Progenitor cell of endocrine pancreas (in vitro differentiated cells): Measurements from ENCODE around the gene RP2. TPM values are rescaled to one million over a fixed set of nuclear protein-coding genes. Genes with fewer than 3 reads are reported as not detected.

Experiments used
- DNase-seq: peaks from one replicate; pipeline ENCODE4 v3.0.0; 2021; ENCODE audit warnings: low spot score; ENCODE audit not compliant: unreplicated experiment
- H3K27ac Mint-ChIP-seq: 2 replicates; pipeline ENCODE4 v1.8.0; 2021; ENCODE audit warnings: mild to moderate bottlenecking, moderate library complexity, mixed read lengths
- H3K27me3 Mint-ChIP-seq: 2 replicates; pipeline ENCODE4 v1.8.0; 2021; ENCODE audit warnings: mixed read lengths
- H3K36me3 Mint-ChIP-seq: 2 replicates; pipeline ENCODE4 v1.8.0; 2022; ENCODE audit warnings: mixed read lengths; ENCODE audit not compliant: insufficient read depth
- H3K4me1 Mint-ChIP-seq: 2 replicates; pipeline ENCODE4 v1.8.0; 2021; ENCODE audit warnings: low read depth, mixed read lengths
- H3K4me3 Mint-ChIP-seq: 2 replicates; pipeline ENCODE4 v1.8.0; 2021; ENCODE audit warnings: low read depth, mild to moderate bottlenecking, moderate library complexity, mixed read lengths
- H3K9me3 Mint-ChIP-seq: 2 replicates; pipeline ENCODE4 v1.8.0; 2021; ENCODE audit warnings: low read depth, mixed read lengths
- total RNA-seq: library from RNA; stranded (reverse); gene quantifications from 2 replicates; pipeline ENCODE4 v1.2.1, GENCODE V29; 2021
- TF ChIP-seq, protein P1 (sequence below): fragments of 200-600 bp; sonication (generic); IDR thresholded peaks from one replicate; pipeline ENCODE4 v1.5.0; 2021; ENCODE audit warnings: antibody characterized with exemption, mild to moderate bottlenecking; ENCODE audit not compliant: unreplicated experiment

Gene RP2
- total RNA-seq, 1 donor from 2014 or later = 9.3 TPM

DNA sequence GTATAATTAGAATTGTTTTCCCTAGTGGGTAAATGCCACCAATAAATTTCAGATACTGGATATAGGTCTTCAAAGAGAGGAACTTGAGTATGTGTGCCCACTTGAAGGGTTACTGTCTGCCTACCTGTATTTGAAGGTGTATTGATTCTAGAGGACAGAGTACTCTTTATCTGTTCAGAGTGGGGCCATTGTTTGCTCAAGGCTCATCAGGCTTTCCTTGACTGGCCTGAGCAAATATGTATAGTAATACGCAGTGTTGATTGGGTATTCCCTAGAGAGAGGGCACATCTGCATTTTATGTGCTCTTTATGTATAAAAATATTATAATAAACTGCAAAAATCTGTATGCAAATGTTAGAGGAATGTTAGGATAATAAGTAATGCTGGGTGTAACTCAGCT, 23.7 kb downstream of the RP2 start:
- peaks cover 11% of the 10 kb centered on the region for H3K36me3 Mint-ChIP-seq
- TF ChIP-seq, protein P1, sequence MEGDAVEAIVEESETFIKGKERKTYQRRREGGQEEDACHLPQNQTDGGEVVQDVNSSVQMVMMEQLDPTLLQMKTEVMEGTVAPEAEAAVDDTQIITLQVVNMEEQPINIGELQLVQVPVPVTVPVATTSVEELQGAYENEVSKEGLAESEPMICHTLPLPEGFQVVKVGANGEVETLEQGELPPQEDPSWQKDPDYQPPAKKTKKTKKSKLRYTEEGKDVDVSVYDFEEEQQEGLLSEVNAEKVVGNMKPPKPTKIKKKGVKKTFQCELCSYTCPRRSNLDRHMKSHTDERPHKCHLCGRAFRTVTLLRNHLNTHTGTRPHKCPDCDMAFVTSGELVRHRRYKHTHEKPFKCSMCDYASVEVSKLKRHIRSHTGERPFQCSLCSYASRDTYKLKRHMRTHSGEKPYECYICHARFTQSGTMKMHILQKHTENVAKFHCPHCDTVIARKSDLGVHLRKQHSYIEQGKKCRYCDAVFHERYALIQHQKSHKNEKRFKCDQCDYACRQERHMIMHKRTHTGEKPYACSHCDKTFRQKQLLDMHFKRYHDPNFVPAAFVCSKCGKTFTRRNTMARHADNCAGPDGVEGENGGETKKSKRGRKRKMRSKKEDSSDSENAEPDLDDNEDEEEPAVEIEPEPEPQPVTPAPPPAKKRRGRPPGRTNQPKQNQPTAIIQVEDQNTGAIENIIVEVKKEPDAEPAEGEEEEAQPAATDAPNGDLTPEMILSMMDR = no peak
- no peaks in the 10 kb centered on the region for H3K4me1 Mint-ChIP-seq
- no peak for DNase-seq
- no peaks in the 10 kb centered on the region for H3K27me3 Mint-ChIP-seq
- H3K27ac Mint-ChIP-seq = no peak overlapping the region
- H3K9me3 Mint-ChIP-seq = peaks cover 17% of the 10 kb centered on the region
- no peak overlapping the region for H3K4me3 Mint-ChIP-seq

DNA sequence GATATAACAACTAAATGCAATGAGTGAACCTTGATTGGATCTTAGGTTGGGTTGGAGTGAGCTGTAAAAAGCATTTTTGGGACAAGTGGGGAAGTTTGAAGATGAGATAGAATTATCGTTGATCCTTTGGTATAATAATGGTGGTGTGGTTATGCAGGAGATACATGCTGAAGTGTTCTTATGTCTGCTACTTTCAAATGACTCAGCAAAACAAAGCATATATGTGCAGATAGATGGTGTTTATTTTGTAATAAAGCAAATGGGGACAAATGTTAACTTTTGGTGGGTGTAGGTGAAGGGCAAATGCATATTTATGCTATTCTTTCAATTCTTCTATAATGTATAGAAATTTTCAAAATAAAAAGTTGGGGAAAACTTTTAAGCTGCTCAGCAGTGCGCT, 26.2 kb downstream of the RP2 start:
- H3K4me3 Mint-ChIP-seq = no peak overlapping the region
- H3K27me3 Mint-ChIP-seq = no peaks in the 10 kb centered on the region
- H3K9me3 Mint-ChIP-seq = peaks cover 29% of the 10 kb centered on the region
- no peaks in the 10 kb centered on the region for H3K4me1 Mint-ChIP-seq
- no peak overlapping the region for H3K27ac Mint-ChIP-seq
- H3K36me3 Mint-ChIP-seq = peaks cover 20% of the 10 kb centered on the region
- TF ChIP-seq, protein P1 = no peak
- no peak for DNase-seq

DNA sequence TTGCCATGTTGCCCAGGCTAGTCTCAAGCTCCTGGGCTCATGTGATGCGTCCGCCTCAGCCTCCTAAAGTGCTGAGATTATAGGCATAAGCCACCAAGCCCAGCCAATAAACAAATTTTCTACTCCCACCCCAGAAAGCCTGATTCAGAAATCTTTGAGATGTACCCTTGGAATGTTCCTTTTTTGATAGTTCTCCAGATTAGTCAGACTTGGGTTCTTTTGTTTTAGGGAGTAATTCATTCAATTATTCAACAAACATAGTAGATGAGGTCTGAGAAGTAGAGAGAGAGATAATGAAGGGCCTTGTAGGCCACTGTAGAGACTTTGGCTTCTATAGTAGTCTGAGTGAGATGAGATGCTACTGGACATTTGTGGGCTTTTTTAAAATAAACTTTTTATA, 27.8 kb downstream of the RP2 start:
- Mint-ChIP-seq H3K27me3 (no peaks in the 10 kb centered on the region), H3K9me3 (peaks cover 29% of the 10 kb centered on the region), H3K4me1 (no peaks in the 10 kb centered on the region), H3K4me3 (no peak overlapping the region), H3K36me3 (peaks cover 19% of the 10 kb centered on the region), H3K27ac (no peak overlapping the region)
- TF ChIP-seq, protein P1 = no peak
- DNase-seq = no peak

- Mint-ChIP-seq H3K27ac (no peak overlapping the region), H3K27me3 (no peaks in the 10 kb centered on the region), H3K4me3 (no peak overlapping the region), H3K9me3 (peaks cover 26% of the 10 kb centered on the region), H3K4me1 (no peaks in the 10 kb centered on the region), H3K36me3 (peaks cover 19% of the 10 kb centered on the region)
- TF ChIP-seq, protein P1 = no peak
- DNase-seq = no peak
These were observed 28.4 kb downstream of the RP2 start for GRCh38 chrX:46865281-46865680.

DNA sequence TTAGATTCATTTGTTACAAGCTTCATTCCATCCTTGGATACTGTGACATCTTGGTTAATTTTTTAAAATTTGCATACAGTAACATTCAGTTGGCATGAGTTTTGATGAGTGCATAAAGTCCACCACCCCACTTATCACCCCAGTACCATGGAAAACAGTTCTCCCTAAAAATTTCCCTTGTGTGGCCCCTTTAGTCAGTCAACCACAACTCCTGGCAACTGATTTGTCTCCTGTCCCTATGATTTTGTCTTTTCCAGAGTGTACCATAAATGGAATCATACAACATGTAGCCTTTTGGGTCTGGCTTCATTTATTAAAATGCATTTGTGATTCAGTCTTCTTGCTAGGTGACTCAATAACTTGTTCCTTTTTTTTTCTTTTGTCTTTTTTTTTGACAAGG, 29.9 kb downstream of the RP2 start:
- TF ChIP-seq, protein P1 = no peak
- H3K36me3 Mint-ChIP-seq = peaks cover 19% of the 10 kb centered on the region
- DNase-seq = no peak
- peaks cover 24% of the 10 kb centered on the region for H3K9me3 Mint-ChIP-seq
- H3K4me1 Mint-ChIP-seq = no peaks in the 10 kb centered on the region
- H3K4me3 Mint-ChIP-seq = no peak overlapping the region
- no peaks in the 10 kb centered on the region for H3K27me3 Mint-ChIP-seq
- no peak overlapping the region for H3K27ac Mint-ChIP-seq

GRCh38 chrX:46873746-46874145, 36.9 kb downstream of the RP2 start:
- H3K4me1 Mint-ChIP-seq = no peaks in the 10 kb centered on the region
- peaks cover 9% of the 10 kb centered on the region for H3K9me3 Mint-ChIP-seq
- no peak overlapping the region for H3K4me3 Mint-ChIP-seq
- H3K27me3 Mint-ChIP-seq = no peaks in the 10 kb centered on the region
- H3K27ac Mint-ChIP-seq = no peak overlapping the region
- TF ChIP-seq, protein P1 = no peak
- DNase-seq = no peak
- peaks cover 5% of the 10 kb centered on the region for H3K36me3 Mint-ChIP-seq
